AG10803 (cell line): ENCODE results near the gene FAM53C.

ENCODE experiments used
- DNase-seq: peaks from one replicate; pipeline ENCODE4 v3.0.0; 2010; ENCODE audit warnings: low read depth
- H3K4me3 ChIP-seq: 2 replicates; pipeline ENCODE4 v1.5.1; 2011; ENCODE audit warnings: mild to moderate bottlenecking, low read length, control low read depth
- TF ChIP-seq, protein P1 (sequence below): conservative IDR thresholded peaks from 2 replicates; pipeline ENCODE4 v1.5.1; 2011; ENCODE audit warnings: mild to moderate bottlenecking, low read length, control low read depth, inconsistent platforms

The FAM53C gene

DNA sequence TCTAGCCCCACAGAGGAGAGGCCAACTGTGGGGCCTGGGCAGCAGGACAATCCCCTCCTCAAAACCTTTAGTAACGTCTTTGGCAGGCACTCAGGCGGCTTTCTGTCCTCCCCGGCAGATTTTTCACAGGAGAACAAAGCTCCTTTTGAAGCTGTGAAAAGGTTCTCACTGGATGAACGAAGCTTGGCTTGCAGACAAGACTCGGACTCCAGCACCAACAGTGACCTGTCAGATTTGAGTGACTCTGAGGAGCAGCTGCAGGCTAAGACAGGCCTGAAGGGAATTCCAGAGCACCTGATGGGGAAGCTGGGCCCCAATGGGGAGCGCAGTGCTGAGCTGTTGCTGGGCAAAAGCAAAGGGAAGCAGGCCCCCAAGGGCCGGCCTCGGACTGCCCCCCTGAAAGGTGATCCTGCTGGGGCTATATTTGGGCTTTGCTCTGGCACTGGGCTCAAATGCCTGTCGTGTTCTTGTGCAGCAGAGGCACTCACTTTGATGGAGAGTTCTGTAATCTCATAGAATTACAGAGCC is 53.9 kb downstream of the FAM53C start:
- no peak for DNase-seq
- TF ChIP-seq, protein P1, sequence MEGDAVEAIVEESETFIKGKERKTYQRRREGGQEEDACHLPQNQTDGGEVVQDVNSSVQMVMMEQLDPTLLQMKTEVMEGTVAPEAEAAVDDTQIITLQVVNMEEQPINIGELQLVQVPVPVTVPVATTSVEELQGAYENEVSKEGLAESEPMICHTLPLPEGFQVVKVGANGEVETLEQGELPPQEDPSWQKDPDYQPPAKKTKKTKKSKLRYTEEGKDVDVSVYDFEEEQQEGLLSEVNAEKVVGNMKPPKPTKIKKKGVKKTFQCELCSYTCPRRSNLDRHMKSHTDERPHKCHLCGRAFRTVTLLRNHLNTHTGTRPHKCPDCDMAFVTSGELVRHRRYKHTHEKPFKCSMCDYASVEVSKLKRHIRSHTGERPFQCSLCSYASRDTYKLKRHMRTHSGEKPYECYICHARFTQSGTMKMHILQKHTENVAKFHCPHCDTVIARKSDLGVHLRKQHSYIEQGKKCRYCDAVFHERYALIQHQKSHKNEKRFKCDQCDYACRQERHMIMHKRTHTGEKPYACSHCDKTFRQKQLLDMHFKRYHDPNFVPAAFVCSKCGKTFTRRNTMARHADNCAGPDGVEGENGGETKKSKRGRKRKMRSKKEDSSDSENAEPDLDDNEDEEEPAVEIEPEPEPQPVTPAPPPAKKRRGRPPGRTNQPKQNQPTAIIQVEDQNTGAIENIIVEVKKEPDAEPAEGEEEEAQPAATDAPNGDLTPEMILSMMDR, result no peak
- no peak overlapping the region for H3K4me3 ChIP-seq
